G401.6 (cell line): ENCODE measurements around the gene PHACTR1.

ENCODE experiments used
- FAIRE-seq: peaks from 2 replicates; lab custom pipeline; 2012; peaks lifted over from hg19 to GRCh38; lab: Jason Lieb, UNC

The PHACTR1 gene

DNA sequence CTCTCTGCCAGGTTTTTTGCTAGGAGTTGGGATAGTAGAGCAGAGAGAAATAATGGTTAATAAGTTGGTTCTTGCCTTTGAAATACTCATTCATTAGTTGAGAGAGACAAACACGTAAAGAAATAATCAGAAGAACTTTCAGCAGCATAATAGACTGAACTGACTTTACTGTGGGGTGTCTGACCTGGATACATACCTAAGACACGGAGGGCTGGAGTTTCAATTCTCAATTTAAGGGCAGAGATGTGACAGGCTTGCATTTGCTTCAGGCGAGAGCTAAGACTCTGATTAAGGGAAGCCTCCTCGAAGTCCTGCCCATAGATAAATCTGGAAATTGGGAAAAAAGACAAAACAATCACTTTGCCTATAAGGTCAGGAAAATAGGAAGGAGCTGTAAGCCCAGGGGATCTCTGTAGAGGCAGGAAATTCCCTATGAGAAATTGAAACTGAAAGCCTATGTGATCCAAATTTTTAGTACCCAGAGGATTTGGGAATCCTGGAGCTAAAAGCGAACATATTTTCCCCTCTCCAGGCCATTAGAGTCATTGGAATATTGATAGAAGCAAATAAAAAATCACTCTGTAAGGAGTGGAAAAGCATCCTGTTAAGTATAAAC, 276.8 kb downstream of the PHACTR1 start:
- FAIRE-seq: no peak

DNA sequence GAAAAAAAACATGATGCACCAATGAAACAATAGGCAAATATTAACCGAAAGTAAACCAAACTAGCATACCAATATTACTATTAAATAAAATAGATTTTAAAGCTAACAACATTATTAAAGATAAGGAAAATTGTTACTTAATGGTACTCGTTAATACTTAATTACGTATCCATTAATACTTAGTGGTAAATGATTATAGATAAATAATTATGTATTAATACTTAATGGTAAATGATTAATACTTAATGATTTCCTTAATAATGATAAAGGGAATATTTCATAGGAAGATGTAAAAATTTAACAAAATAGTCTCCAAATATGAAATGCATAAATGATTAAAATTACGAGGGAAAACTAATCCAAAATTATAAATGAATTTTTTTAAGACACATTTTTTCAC, 278.9 kb downstream of the PHACTR1 start:
- peak; percentile 84 for FAIRE-seq

DNA sequence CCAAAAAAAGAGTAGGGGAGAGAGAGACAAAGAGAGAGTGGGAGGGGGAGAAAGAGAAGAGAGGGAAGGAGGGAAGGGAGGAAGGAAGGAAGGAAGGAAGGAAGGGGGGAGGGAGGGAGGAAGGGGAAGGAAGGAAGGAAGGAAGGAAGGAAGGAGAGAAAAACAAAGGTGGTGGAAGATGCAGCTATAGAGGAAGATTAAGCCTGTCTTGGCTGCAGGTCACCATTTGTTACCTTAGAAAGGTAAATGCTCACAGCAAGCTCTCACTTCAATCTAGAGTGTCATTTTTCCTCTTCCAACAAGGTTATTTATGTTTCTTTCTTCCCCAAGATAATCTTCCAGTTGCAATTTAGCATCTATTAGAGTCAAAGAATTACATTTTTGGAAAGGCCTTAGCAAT, 284.0 kb downstream of the PHACTR1 start:
- no peak for FAIRE-seq

DNA sequence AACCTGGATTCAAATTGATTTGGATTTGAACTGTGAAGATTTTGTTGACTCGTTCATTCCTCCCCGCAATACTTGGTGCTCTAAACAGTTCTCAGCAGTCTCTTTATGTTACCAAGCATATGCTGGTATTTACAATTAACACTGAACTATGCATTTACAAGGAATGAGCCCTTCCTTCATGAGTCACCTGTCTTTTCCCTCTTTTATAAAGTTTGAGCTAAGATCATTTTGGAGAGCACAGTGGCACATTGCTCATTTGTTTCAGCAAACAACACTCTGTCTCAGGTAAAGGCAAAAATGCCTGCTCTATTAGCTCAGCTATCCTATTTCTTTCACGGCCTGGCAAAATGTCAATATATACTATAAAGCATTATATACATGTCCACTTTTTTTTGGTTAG, 285.4 kb downstream of the PHACTR1 start:
- FAIRE-seq: no peak

DNA sequence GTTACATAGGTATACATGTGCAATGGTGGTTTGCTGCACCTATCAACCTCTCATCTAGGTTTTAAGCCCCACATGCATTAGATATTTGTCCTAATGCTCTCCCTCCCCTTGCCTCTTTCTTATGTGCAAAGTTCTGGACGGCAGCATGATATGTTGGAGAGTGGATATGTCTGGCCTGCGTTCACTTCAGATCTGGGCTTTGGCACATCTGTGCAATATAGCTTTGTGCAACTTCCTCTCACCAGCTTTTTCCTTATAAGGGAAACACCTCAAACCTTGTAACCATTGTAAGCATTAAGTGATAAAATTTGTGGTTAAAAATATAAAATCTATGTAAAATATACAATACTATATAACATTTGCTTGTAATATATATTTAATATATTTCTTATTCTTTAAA, 288.0 kb downstream of the PHACTR1 start:
- no peak for FAIRE-seq

DNA sequence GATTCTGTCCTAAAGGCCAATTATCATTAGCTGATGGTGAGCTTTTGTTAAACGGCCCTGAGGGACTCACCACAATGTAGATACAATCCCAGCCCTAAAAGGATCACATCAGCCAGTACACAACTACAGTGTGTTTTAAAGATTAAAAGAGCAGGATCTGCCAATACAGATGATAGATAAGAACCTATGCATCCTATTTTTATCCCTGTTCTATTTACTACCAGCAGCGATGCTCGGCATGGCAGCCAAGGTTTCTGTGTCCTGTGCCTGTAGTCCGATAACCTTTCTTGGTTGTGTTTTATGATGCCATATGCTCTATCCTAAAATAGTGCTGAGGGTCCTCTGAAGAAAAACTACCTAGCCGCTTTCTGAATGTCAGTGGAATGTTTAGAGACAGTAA, 289.4 kb downstream of the PHACTR1 start:
- FAIRE-seq: no peak

DNA sequence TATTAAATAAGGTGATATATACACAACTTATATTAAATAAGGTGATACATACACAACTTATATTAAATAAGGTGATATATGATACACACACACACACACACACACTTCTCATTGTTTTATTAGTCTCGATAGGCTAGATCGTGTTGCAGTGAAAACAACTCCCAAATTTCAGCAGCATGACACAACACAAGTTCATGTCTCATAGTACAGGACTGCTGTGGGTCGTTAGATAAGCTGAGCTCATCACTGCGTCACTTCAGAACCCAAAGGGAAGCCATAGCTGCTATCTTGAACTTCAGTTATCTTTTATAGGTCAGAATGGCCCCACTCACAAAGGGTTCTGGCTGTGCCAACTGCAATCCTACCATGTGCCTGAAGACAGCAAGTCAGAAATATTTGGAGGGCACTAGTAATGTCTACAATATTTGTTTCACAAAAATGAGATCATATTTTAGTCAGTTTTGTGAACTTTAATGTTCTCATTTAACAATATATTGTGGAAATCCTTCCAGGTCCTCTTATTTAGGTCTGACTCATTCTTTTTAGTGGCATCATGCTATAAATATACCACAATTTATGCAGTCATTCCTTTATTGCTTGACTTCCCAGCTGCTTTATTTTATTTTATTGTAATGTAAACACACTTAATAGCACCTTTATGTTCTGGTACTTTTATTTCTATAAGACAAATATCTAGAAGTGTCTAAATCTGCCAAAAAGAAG, 290.2 kb downstream of the PHACTR1 start:
- FAIRE-seq: no peak

DNA sequence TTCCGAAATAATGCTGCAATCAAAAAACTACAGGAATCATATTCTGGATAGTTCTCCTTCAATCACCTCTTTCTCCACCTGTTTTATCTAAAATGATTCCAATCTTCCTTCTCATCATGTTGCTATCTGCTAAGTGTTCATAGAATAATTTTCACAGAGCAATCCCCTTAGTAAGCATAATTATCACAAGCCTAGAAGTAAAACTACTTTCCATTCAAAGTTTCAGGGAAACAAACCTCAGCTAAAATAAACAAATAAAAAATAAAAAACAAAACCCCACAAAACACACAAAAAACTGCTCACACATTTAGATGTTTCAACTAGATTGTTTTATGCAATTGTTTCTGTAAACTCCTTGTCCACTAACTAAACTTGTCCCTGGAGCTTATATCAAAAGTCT, 291.2 kb downstream of the PHACTR1 start:
- FAIRE-seq: no peak

DNA sequence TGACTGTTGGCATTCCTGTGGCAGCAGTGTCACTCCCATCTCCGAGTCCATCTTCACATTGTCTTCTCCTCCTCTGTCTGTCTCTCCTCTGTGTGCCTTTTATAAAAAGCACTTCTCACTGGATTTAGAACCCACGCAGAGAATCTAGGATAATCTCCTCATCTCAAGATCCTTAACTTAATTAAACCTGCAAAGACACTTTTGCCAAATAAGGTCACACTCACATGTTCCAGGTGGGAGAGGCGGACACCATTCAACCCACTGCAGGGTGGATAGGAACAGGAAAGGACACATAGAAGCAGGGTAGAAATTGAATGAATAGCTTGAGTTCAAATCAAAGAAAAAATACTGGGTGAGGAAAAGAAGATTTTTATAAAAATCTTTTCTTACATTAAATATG, 292.5 kb downstream of the PHACTR1 start:
- FAIRE-seq: no peak

DNA sequence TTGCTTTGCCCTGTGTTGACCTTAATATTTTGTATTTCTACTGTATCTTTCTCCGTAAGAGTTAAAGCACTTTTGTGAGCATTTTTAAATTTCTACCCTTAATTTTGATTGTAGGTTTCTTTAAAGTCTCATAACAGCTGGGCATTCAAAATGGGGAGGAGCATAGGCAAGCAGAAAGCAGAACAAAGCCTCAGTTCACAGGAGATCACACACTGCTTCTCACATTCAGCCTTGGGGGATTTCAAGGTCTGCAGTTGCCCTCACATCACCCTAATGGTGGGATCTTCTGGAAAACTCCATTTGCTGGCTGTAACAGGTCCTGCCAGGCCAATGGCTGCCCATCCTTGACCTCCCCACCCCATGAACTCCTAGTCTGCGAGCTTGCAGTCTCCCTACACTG, 292.9 kb downstream of the PHACTR1 start:
- no peak for FAIRE-seq

DNA sequence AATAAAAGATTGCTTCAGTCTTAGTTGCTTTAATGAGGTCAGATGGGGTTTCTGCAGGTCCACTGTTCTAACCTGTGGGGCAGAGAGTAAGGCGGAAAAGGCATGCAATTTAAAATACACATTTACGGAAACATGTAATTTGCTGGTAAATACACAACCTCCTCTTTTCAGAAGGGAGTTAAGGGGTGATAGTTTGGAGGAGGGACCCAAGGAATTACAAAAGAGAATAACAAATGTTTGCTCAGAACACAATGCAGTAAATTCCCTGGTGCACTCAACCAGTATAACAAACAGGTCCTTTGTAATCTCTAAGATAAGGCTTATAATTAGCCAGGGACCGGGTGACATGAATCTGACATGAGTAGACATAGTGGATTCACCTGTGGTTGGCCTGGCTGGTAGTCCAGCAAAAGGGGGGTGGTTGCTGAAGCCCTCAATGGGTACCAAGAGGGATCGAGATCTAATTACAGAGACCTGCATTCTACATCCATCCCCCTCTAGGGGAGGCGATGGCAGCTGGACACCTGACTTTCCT, 295.1 kb downstream of the PHACTR1 start:
- FAIRE-seq: no peak

DNA sequence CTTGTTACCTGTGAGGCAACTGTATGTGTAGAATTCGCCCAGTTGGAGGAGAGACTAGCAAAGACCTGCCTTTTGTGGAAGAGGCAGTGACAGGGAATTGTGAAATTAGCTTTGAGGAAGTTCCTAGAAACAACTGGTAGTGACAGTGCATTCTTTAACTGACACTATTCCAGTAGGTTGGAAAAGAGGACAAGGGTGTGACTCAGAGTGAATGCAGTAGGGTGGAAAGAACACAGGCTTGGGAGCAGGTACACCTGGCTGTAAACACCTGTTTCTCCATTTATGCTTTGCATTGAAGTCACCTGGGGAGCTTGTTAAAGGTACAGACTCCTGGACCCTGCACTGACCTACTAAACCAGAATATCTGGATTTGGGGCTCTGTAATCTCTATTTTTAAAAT, 295.7 kb downstream of the PHACTR1 start:
- no peak for FAIRE-seq

DNA sequence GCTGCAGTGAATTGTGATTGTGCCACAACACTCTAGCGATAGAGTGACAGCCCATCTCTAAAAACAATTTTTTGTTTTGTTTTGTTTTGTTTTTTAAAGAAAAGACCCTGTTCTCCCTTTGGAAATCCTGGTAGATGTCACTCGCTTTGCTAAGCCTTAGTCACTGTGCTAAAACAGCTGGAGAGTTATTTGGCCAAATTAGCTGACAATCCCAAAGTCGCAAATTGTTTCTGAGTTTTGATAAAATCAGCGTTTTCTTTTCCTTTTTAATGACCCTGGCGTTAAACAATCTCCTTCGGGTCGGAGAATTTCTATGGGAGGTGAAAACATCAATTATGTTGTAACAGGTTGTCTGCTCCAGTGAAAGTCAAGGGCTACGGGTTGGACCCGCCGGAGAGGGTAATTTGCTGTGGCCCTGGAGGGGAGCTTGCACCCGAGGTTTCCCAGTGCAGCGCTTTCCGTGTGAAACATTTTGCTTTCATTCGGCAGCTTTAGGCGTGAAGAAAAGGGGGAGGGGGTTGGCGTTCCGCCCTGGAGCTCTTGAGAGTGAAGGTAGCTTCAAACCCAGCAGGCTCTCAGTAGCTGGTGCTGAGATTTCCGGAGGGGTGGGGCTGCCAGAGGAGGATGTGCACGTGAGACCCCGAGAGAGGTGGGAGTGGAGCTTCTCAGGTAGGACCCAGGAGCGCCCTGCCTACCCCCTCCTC, 296.6 kb downstream of the PHACTR1 start:
- FAIRE-seq: no peak

DNA sequence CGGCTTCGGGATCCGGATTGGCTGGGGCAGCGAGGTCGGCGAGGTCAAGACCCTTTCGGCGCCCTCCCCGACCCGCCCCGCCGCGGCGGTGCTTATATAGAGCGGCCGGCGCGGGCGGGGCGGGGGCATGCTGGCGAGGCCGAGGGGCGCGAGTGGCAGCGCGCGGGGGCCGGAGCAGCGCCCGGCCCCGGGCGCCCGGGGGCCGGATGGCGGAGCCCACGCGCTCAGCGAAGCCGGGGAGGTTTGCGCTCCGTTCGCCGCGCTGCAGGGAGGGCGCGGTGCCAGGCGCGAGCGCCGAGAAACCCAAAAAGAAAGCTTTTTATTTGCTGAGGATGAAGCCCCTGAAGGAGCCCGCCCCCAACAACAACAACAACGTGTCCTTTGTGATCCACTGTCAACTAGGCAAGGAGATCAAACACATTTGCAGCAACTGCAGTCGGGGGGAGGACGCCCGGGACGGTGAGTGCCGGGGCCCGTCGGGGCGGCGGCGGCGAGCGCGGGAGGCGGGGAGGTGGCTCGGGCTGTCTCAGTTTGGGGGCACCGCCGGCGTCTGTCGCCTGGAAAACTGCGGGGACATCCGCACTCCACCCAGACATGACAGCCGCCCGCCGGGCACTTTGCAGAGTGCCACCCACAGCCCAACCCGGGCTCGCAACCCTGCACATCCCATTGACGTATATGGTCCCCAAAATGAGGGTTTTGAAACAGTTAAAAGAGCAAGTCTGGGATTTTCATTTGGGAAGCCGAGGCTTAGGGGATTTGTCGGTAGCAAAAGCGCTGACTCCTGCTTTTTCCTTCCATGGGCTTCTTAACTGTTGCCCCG, 297.3 kb downstream of the PHACTR1 start:
- FAIRE-seq: no peak

DNA sequence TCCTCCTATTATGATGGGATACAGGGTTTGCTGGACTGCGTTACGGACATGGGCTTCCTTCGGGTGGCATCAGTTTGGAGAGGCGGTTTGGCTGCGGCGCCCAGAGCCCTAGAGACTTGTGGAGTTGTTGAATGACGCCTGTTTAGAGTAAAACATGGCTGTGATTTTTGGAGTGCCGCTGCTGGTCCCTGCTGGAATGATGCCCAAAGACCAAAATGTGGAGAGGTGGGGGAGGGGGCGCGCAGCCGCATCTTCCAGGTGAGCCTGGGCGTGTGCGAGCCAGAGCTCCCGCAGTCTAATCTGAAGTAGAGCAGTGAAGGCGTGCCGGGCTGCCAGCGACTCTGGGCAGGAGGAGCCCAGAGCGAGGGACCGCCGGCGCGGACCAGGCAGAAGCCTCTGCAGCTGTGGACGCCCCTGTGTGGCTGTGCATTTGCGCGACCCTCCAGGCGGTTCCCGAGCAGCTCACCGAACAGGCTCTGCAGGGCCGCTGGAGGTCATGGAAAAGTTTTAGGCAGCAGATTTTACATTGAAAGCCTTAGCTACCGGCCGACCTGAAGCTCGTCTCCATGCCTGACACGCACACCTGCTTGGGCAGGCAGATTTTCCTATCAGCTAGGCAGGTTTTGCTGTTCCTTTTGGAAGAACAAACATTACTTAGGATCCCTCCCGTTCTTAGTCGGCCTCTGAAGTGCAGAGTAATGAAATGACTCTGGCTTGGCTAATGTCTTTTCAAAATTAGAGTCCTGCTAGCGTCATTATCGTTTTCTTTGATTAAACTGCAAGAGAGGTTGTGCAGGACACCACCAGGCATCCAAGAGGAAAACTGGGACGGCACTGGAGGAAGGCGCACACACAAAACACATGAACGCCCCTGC, 298.2 kb downstream of the PHACTR1 start:
- no peak for FAIRE-seq

DNA sequence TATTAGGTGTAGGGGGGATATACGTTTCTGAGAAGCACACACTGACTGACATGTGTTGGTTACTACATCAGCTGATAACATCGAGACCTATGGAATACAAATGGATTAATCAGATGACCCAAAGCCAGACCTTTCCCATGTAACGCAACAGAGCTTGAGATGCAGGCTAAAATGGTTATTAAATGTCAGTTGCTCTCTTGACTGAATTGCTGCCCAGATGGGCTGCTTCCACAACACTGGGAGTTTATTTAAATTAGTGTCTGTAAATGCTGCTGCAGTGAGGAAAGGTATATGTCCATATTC, 298.8 kb downstream of the PHACTR1 start:
- FAIRE-seq: no peak

DNA sequence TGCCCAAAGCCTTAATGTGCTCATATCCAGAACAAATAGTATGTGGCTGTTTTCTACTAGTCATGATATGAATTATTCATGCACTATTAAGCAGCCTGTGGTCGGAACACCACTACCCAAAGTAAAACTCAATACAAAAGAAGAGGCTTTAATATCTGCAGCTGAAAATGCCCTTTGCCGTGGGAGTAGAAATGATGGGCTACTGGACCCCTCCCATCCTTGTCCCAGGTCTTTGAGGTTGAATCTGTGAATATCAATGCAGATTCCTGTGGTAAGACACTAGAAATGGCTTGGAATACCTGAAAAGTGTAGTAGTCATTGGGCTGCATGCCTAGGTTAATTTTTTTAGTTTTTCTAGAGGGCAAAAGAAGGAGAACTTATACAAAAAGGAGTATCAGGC, 308.0 kb downstream of the PHACTR1 start:
- FAIRE-seq: no peak

DNA sequence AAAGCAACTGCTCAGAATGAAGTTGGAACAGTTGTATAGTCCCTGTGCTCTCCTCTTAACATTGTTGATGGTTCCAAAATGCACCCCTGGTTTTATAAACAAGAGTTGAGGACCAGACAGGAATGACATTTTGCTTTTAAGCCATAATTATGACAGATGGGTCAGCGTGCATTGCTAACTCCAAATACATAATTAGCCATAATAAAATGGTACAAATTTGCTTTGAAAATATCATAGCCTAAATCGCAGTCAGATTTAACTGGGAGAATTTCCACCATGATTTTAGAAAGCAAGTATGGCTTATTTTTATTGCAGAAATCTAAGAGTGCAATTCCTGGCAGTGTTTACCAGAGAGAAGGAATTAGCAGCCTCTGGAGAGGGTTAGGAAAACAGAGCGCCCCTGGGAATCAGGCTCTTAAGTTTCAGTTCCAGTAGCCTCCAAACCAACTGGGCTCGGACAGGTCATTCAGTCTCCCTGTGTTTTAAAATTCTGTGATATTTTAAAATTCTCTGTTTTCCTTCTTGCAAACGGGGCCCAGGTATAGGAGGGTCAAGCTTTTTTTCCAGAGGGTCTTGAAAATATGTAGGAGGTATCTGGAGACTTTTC, 309.4 kb downstream of the PHACTR1 start:
- FAIRE-seq: no peak

DNA sequence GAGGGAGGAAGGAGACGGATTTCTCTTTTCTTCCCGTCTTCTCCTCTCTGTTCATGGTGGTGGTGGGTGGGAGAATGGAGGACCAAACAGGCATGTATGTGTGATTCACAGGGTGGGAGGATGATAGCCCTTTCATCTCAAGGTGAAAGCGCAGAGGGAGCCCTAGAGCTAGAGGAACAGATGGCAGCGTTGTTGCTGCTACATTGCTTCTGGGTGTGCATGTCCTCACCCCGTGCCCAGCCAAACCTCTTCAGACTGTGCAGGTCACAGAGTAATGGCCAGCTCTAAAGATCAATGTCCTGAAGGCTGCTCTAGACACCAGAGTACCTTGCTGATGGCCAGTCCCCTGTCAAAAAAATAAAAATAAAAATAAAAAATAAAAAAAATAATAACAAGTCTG, 310.0 kb downstream of the PHACTR1 start:
- no peak for FAIRE-seq

DNA sequence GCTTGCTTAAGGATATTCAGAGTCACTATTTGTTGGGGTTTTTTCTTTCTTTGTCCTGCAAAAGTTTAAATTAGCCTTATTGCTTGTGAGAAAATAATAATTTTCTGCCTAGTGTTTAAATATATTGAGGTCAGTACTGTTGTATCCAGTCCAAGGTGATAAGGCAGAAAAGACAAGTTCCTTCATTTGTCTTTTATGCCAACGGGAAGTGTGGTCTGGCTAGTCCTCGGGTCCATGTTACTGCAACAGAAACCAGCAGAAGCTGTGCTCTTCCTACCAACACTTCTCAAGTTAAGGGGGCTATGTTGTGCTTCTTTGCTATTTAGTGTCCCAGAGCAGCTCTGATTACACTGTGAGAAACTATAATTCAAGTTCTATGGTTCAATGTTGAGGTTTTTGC, 310.6 kb downstream of the PHACTR1 start:
- FAIRE-seq: no peak

DNA sequence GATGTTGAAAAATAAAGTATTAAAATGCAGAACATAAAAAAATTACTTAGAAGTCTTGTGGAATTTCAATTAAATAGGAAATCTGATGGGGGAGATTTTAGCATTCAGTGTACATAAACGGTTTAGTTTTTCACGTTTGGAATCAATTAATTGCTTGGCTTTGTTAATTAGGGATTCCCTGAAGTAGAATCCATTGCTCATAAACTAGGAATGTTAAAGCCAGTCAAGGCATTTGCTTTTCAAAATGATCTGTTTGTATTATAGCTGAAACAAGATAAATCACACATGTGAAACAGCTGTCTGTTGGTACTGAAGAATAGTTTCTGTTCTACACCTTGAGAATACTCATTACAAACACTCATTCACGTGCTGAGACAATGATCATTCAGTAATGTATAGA, 313.8 kb downstream of the PHACTR1 start:
- no peak for FAIRE-seq
